GM19463 (cell line): Measurements from ENCODE around the gene PPM1L.

Experiments
- ATAC-seq: cut with Tn5 transposase; IDR thresholded peaks from one replicate; pipeline ENCODE4 v1.9.1; 2021; ENCODE audit warnings: mild to moderate bottlenecking, moderate library complexity; ENCODE audit not compliant: unreplicated experiment

The PPM1L gene

GRCh38 chr3:160806686-160807085, 50.7 kb downstream of the PPM1L start:
- no peak for ATAC-seq

GRCh38 chr3:160808838-160809237, 52.8 kb downstream of the PPM1L start:
- no peak for ATAC-seq

GRCh38 chr3:160809453-160809852, 53.4 kb downstream of the PPM1L start:
- no peak for ATAC-seq

- ATAC-seq: no peak
These were observed 54.6 kb downstream of the PPM1L start for GRCh38 chr3:160810362-160811236.

GRCh38 chr3:160811237-160811548, 55.2 kb downstream of the PPM1L start:
- no peak for ATAC-seq

- no peak for ATAC-seq
These were observed 56.3 kb downstream of the PPM1L start for GRCh38 chr3:160812304-160812703.

- no peak for ATAC-seq
These were observed 59.2 kb downstream of the PPM1L start for GRCh38 chr3:160815280-160815679.

GRCh38 chr3:160820022-160820421, 64.0 kb downstream of the PPM1L start:
- no peak for ATAC-seq

GRCh38 chr3:160820430-160820829, 64.4 kb downstream of the PPM1L start:
- no peak for ATAC-seq

- ATAC-seq: no peak
These were observed 66.9 kb downstream of the PPM1L start for GRCh38 chr3:160822936-160823335.

- no peak for ATAC-seq
These were observed 69.3 kb downstream of the PPM1L start for GRCh38 chr3:160825311-160825800.

GRCh38 chr3:160826408-160826807, 70.4 kb downstream of the PPM1L start:
- no peak for ATAC-seq

GRCh38 chr3:160826991-160827390, 71.0 kb downstream of the PPM1L start:
- ATAC-seq: no peak

- ATAC-seq: no peak
These were observed 71.5 kb downstream of the PPM1L start for GRCh38 chr3:160827516-160827915.

GRCh38 chr3:160828880-160829279, 72.8 kb downstream of the PPM1L start:
- ATAC-seq: no peak

- no peak for ATAC-seq
These were observed 73.5 kb downstream of the PPM1L start for GRCh38 chr3:160829486-160830009.

GRCh38 chr3:160830796-160831195, 74.8 kb downstream of the PPM1L start:
- no peak for ATAC-seq

GRCh38 chr3:160831401-160831800, 75.4 kb downstream of the PPM1L start:
- no peak for ATAC-seq

GRCh38 chr3:160837394-160837980, 81.5 kb downstream of the PPM1L start:
- ATAC-seq: no peak

- no peak for ATAC-seq
These were observed 84.6 kb downstream of the PPM1L start for GRCh38 chr3:160840590-160840989.

- no peak for ATAC-seq
These were observed 85.4 kb downstream of the PPM1L start for GRCh38 chr3:160841455-160841854.
